MM.1S (cell line): ENCODE results near the gene LY86.

Source experiments
- DNase-seq: peaks from one replicate; pipeline ENCODE4 v3.0.0-alpha.2; 2015
- H2AFZ ChIP-seq: fragments of 300-600 bp; sonication (generic); 2 replicates; pipeline ENCODE4 v1.6.0; 2016; ENCODE audit warnings: antibody characterized with exemption, low read length
- H3F3A ChIP-seq: fragments of 300-600 bp; sonication (generic); 2 replicates; pipeline ENCODE4 v1.6.1; 2016; ENCODE audit warnings: mild to moderate bottlenecking, antibody characterized with exemption, low read length, moderate library complexity, mixed read lengths; ENCODE audit not compliant: insufficient read depth
- H3K27ac ChIP-seq: fragments of 300-600 bp; sonication (generic); 2 replicates; pipeline ENCODE4 v1.5.1; 2016; ENCODE audit warnings: mild to moderate bottlenecking, low read length
- H3K27me3 ChIP-seq: fragments of 300-600 bp; sonication (generic); replicated peaks from 2 replicates; pipeline ENCODE4 v1.6.0; 2016; ENCODE audit warnings: low read length; ENCODE audit not compliant: insufficient read depth
- H3K36me3 ChIP-seq: fragments of 300-600 bp; sonication (generic); replicated peaks from 2 replicates; pipeline ENCODE4 v1.6.1; 2016; ENCODE audit warnings: mild to moderate bottlenecking, low read length, mixed read lengths; ENCODE audit not compliant: insufficient read depth
- H3K4me1 ChIP-seq: fragments of 300-600 bp; sonication (generic); 2 replicates; pipeline ENCODE4 v1.6.1; 2016; ENCODE audit warnings: low read length, mixed read lengths
- H3K4me2 ChIP-seq: fragments of 300-600 bp; sonication (generic); 2 replicates; pipeline ENCODE4 v1.6.0; 2016; ENCODE audit warnings: low read depth, low read length
- H3K4me3 ChIP-seq: fragments of 300-600 bp; sonication (generic); 2 replicates; pipeline ENCODE4 v1.5.1; 2016; ENCODE audit warnings: low read length, mixed read lengths
- H3K79me2 ChIP-seq: fragments of 300-600 bp; sonication (generic); 2 replicates; pipeline ENCODE4 v1.6.1; 2016; ENCODE audit warnings: mixed run types, low read length, mixed read lengths
- H3K9ac ChIP-seq: fragments of 300-600 bp; sonication (generic); 2 replicates; pipeline ENCODE4 v1.6.1; 2016; ENCODE audit warnings: low read length, mixed read lengths
- H3K9me2 ChIP-seq: fragments of 300-600 bp; sonication (generic); replicated peaks from 2 replicates; pipeline ENCODE4 v1.6.1; 2016; ENCODE audit warnings: mild to moderate bottlenecking, low read length, mixed read lengths; ENCODE audit not compliant: insufficient read depth
- H3K9me3 ChIP-seq: fragments of 300-600 bp; sonication (generic); replicated peaks from 2 replicates; pipeline ENCODE4 v1.6.1; 2016; ENCODE audit warnings: mild to moderate bottlenecking, low read length, mixed read lengths; ENCODE audit not compliant: insufficient read depth
- H4K20me1 ChIP-seq: fragments of 300-600 bp; sonication (generic); 2 replicates; pipeline ENCODE4 v1.6.1; 2016; ENCODE audit warnings: mild to moderate bottlenecking, low read length, moderate library complexity, mixed read lengths; ENCODE audit not compliant: insufficient read depth
- CTCF ChIP-seq: fragments of 300-600 bp; sonication (generic); IDR thresholded peaks from 2 replicates; pipeline ENCODE4 v1.5.1; 2016; ENCODE audit warnings: antibody characterized with exemption, low read length, mixed read lengths
- EZH2 ChIP-seq: fragments of 300-600 bp; sonication (generic); optimal IDR thresholded peaks from 2 replicates; pipeline ENCODE3; 2017; ENCODE audit warnings: low read depth, mild to moderate bottlenecking, antibody characterized with exemption, low read length, mixed read lengths
- EZH2phosphoT487 ChIP-seq: fragments of 300-600 bp; sonication (generic); IDR thresholded peaks from 2 replicates; pipeline ENCODE4 v1.6.1; 2018; ENCODE audit warnings: antibody characterized with exemption, low read length

The LY86 gene

DNA sequence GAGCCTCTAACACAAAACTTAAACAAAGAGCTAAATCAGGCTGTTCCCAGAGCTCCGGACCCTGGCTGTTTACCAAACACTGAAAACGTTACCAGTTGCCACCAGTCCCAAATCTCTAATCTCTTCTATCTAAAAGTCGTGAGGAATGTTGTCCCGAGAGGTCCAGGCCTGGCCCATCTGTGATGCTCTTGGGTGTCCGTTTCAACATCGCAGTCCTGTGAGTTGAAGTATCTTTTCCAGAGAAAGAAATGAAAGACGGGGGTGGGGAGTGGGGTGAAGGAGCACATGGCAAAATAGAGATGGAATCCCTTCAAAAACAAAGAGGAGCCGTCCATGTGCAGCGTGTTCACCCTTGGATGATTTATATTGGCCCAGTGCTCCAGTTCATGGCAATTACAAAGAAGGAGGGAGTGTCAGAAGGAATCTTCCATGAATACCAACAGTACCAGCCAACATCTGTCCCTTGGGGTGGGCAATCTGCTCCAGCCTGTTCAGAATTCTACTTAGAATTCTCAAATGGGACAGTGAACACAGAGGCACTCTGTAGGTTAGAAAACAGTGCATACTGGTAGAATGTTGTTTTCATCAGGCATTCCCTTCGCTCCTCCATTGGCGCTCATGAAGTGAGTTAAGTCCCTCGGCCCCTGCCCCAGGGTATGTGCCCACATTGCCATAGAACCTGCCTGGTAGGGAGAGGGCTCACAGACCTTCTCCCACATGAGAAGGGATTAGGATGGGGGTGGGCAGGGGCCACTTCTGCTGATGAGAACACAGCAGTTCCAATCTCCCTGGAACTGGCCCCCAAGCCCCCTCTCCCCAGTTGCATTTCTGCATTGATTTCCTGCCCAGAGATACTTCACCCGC is 112.1 kb downstream of the LY86 start:
- no peak for DNase-seq
- no peak overlapping the region for H3K4me3 ChIP-seq
- TF ChIP-seq EZH2 (no peak), EZH2phosphoT487 (no peak), CTCF (no peak)
- no peak overlapping the region for H2AFZ ChIP-seq
- H3K36me3 ChIP-seq = no peaks in the 10 kb centered on the region
- H4K20me1 ChIP-seq = no peaks in the 10 kb centered on the region
- H3K4me2 ChIP-seq = no peak overlapping the region
- H3K9me3 ChIP-seq = no peaks in the 10 kb centered on the region
- no peaks in the 10 kb centered on the region for H3K4me1 ChIP-seq
- no peaks in the 10 kb centered on the region for H3F3A ChIP-seq
- H3K27me3 ChIP-seq = no peaks in the 10 kb centered on the region
- no peak overlapping the region for H3K27ac ChIP-seq
- H3K79me2 ChIP-seq = no peaks in the 10 kb centered on the region
- H3K9me2 ChIP-seq = no peaks in the 10 kb centered on the region
- H3K9ac ChIP-seq = no peak overlapping the region

DNA sequence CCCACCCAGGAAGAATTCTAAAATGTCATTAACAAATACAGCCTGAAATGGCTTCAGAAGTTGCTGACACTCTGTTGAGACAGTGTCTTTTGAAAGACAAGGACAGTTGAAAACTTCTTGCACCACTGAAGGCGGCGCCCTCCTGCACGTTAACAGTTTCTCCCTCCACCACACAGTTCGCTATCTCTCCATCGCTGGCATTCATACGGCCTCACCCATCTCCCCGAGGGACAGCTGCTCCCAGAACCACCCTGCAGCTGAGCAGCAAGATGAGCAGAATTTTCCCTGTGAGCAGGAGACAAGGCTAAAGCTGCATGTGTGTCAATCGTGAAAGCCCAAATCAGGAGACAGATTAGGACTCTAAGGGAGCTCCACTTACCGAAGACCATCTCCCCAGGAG is 113.3 kb downstream of the LY86 start:
- H3K36me3 ChIP-seq = no peaks in the 10 kb centered on the region
- H3K27ac ChIP-seq = no peak overlapping the region
- no peaks in the 10 kb centered on the region for H3K27me3 ChIP-seq
- H3K9ac ChIP-seq = no peak overlapping the region
- TF ChIP-seq CTCF (no peak), EZH2phosphoT487 (no peak), EZH2 (no peak)
- H2AFZ ChIP-seq = no peak overlapping the region
- H4K20me1 ChIP-seq = no peaks in the 10 kb centered on the region
- H3K79me2 ChIP-seq = no peaks in the 10 kb centered on the region
- H3K4me3 ChIP-seq = no peak overlapping the region
- H3K9me3 ChIP-seq = no peaks in the 10 kb centered on the region
- no peaks in the 10 kb centered on the region for H3K9me2 ChIP-seq
- no peak for DNase-seq
- H3K4me2 ChIP-seq = no peak overlapping the region
- no peaks in the 10 kb centered on the region for H3F3A ChIP-seq
- H3K4me1 ChIP-seq = no peaks in the 10 kb centered on the region

- Histone ChIP-seq H3K79me2 (no peaks in the 10 kb centered on the region), H3K4me3 (no peak overlapping the region), H3K4me1 (no peaks in the 10 kb centered on the region), H3K4me2 (no peak overlapping the region), H3K27me3 (no peaks in the 10 kb centered on the region), H3K9me2 (no peaks in the 10 kb centered on the region), H4K20me1 (no peaks in the 10 kb centered on the region), H3K36me3 (no peaks in the 10 kb centered on the region), H3F3A (no peaks in the 10 kb centered on the region), H3K9me3 (no peaks in the 10 kb centered on the region), H3K27ac (no peak overlapping the region), H2AFZ (no peak overlapping the region), H3K9ac (no peak overlapping the region)
- TF ChIP-seq CTCF (no peak), EZH2phosphoT487 (no peak), EZH2 (no peak)
- no peak for DNase-seq
These were observed 115.2 kb downstream of the LY86 start for GRCh38 chr6:6703699-6704098.
